GM18519 (cell line): ENCODE data around the gene LGI2.

Experiments
- ATAC-seq: cut with Tn5 transposase; IDR thresholded peaks from one replicate; pipeline ENCODE4 v1.9.1; 2021; ENCODE audit warnings: mild to moderate bottlenecking, moderate library complexity; ENCODE audit not compliant: unreplicated experiment, low FRiP score

The LGI2 gene

GRCh38 chr4:24968992-24969391 is 61.8 kb downstream of the LGI2 start:
- ATAC-seq: no peak

GRCh38 chr4:24968278-24968677 is 62.5 kb downstream of the LGI2 start:
- ATAC-seq: no peak

GRCh38 chr4:24967346-24967745 is 63.4 kb downstream of the LGI2 start:
- ATAC-seq: no peak

GRCh38 chr4:24966076-24966475 is 64.7 kb downstream of the LGI2 start:
- no peak for ATAC-seq

GRCh38 chr4:24965627-24966026 is 65.1 kb downstream of the LGI2 start:
- ATAC-seq: no peak

- no peak for ATAC-seq
Observed at GRCh38 chr4:24963277-24963676, 67.5 kb downstream of the LGI2 start.

GRCh38 chr4:24957886-24958285 is 72.9 kb downstream of the LGI2 start:
- ATAC-seq: no peak

GRCh38 chr4:24956763-24957162 is 74.0 kb downstream of the LGI2 start:
- ATAC-seq: no peak

GRCh38 chr4:24956091-24956490 is 74.7 kb downstream of the LGI2 start:
- no peak for ATAC-seq

GRCh38 chr4:24952667-24953066 is 78.1 kb downstream of the LGI2 start:
- no peak for ATAC-seq

- ATAC-seq: no peak
Observed at GRCh38 chr4:24949970-24950369, 80.8 kb downstream of the LGI2 start.
